H7 (cell line): ENCODE data around the gene SMPX. TPM values are rescaled to one million over a fixed set of nuclear protein-coding genes. Genes with fewer than 3 reads are reported as not detected.

Experiments
- DNase-seq: peaks from one replicate; pipeline ENCODE4 v3.0.0; 2012
- H3K27me3 ChIP-seq: 2 replicates; pipeline ENCODE4 v1.6.0; 2011; ENCODE audit warnings: mild to moderate bottlenecking, low read length; ENCODE audit not compliant: control insufficient read depth, insufficient read depth
- H3K36me3 ChIP-seq: replicated peaks from 2 replicates; pipeline ENCODE4 v1.5.1; 2011; ENCODE audit warnings: low read length; ENCODE audit not compliant: control insufficient read depth, insufficient read depth
- H3K4me3 ChIP-seq: 2 replicates; pipeline ENCODE4 v1.5.1; 2011; ENCODE audit warnings: low read depth, mild to moderate bottlenecking, control low read depth, low read length, moderate library complexity; ENCODE audit not compliant: insufficient read depth
- total RNA-seq: library from RNA; depleted of rRNA; stranded (reverse); fragments of >200 nt; shearing (Covaris generic); gene quantifications from 2 replicates; pipeline ENCODE4 v1.2.3, GENCODE V29; 2014

Gene SMPX
- total RNA-seq, 1 experiment from 2014 or later, result 1.9 TPM

DNA sequence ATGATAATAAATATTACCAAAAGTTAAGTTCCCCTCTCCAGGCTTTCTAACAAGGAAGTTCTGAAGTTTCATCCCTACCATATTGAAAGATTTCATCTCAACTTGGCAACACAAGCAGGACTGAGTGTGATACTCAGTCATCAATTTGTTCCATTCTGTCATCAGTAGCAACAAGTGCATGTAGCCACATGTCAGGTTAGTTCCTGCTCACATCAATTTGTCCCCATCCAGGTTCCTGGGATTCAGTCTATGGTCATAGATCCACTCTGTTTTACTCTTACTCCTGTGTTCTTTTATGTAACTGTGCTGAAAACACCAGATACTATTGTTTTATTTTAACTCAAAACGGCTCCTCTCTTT lies 22.2 kb downstream of the SMPX start:
- Histone ChIP-seq H3K4me3 (no peak overlapping the region), H3K36me3 (no peaks in the 10 kb centered on the region), H3K27me3 (no peaks in the 10 kb centered on the region)
- no peak for DNase-seq

DNA sequence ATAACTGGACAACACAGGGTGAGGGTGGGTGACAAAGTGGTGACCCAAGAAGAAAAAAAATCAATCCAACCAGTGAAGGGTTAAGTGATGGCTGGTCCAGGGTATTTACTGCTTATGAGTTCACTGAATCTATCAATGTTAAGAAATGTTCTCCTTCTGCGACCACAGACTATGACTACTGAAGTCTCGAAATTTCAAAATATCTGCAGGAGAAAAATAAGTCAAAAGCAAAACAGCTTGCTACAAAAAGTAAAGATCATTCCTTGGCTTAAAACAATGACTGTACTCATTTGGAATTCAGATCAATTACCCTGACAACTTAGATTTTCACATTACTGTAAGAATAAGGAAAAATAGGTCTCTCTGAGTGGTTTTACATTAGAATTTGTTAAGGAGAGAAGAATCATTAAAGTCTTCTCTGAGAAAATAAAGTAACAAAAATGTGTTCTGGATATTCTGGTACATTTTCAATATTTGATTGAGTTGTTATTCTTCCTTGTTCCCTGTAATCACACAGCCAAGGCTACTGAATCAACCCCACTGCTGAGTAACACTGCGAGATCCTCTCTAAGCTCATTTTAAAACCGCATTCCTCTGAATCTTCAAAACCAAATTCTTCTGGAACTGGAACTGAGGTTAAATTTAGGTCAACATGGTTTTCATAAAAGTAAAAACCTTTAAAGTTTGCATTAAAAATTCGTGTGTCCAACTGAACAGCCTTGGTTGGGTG lies 22.7 kb downstream of the SMPX start:
- Histone ChIP-seq H3K36me3 (no peaks in the 10 kb centered on the region), H3K4me3 (no peak overlapping the region), H3K27me3 (no peaks in the 10 kb centered on the region)
- DNase-seq, result no peak

DNA sequence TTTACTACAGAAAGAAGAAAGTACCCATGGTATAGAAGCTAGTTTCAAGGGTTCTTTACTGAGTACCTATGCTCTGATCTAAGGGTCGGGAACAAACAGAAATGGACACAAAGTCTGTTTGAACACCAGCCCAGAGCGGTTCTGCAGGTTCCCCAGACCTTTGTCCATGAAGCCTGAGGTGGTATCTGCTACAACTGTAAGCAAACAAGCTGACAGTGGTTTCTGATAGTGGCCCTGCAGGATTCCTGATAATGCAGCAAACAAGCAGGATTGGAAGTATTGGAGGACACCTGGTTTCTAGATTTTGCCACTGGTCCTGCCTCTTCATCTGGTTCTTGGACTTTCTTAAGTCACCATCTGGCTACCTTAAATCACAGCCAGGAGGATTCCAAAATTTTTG lies 23.7 kb downstream of the SMPX start:
- Histone ChIP-seq H3K36me3 (no peaks in the 10 kb centered on the region), H3K4me3 (no peak overlapping the region), H3K27me3 (no peaks in the 10 kb centered on the region)
- DNase-seq, result no peak

DNA sequence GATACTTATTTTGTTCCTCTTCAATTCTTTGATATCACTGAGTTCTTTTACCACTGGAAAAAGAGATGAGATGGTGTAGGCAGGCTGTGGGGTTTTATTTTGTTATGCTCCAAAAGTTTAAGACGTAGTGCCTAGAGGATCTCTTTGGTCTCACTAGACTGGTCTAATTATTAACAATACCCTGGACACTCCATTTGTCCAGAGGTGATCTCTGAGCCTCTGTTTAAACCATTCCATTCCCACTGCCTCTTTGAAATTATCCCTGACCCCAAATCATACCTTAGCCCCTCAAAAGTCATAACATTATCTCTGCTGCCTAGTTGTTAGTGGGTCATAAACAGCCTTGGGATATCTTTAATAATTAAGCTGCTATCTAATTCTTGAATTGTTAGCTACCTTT lies 24.2 kb downstream of the SMPX start:
- Histone ChIP-seq H3K36me3 (no peaks in the 10 kb centered on the region), H3K27me3 (no peaks in the 10 kb centered on the region), H3K4me3 (no peak overlapping the region)
- DNase-seq, result no peak

DNA sequence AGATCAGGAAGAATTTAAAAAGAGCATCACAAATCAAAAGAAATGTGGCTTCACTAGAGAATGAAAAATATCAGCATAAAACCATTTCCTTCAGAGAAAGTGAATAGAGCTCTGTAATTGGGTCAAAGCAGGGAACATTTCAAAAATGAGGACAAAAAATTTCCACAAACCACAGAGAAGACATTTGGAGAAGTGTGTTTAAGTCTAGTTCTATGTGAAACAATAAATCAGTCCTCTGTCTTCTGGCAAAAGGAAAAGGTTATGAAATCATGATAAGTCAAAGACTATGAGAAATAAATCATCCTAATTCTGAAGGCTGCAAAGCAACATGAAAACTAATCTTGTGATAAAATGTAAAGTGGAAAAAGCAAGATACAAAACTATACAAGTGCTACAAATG lies 27.9 kb downstream of the SMPX start:
- H3K36me3 ChIP-seq, result no peaks in the 10 kb centered on the region
- H3K27me3 ChIP-seq, result no peaks in the 10 kb centered on the region
- H3K4me3 ChIP-seq, result no peak overlapping the region
- DNase-seq, result no peak

DNA sequence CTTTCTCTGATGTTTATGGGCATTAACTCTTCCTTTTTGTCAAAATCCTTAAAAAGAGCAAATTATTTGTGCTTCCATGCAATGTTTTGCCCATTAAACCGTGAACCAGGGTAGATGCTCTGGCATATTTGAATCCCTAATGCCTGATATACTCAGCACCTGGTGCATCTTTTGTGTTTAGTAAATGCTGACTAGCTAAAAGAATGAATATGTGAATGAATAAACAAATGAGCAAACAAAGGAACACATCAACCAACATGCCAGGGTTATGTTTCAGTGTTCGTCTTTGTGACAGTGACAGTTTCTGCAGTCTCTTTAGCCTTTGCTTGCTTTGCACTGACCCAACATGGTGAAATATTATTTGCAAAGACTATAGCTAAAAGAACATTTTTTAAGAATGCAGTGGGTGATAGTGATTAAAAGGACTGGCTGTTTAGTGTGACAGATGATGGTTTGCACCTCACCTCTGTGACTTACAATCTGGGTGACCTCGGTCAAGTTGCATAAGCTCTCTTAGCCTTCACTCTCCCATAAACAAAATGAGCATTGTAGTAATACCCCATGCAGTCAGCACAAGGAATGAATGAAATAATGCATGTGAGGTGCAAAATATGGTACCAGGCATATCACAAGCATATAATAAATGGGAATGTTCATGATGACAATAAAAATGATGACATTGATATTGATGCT lies 29.5 kb downstream of the SMPX start:
- no peaks in the 10 kb centered on the region for H3K27me3 ChIP-seq
- H3K36me3 ChIP-seq, result no peaks in the 10 kb centered on the region
- DNase-seq, result no peak
- H3K4me3 ChIP-seq, result no peak overlapping the region

DNA sequence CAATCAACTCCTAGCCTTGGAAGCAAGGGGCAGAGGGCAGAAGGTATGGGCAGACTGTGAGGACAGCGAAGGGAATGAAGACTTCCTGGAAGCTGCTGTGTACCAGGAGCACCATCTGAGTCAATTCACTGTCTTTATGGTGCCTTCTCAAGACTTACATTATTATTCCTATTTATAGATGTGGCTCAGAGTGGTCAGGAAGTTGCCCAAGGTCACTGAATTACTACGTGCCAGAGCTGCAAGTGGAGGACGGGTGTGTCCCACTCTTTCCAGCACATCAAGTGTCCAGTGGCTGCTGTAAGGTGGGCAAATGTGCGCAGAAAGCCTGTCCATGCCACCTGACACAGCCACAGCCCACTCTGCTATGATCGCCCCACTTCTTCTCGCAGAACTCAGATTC lies 32.0 kb downstream of the SMPX start:
- Histone ChIP-seq H3K36me3 (no peaks in the 10 kb centered on the region), H3K4me3 (no peak overlapping the region), H3K27me3 (no peaks in the 10 kb centered on the region)
- no peak for DNase-seq

DNA sequence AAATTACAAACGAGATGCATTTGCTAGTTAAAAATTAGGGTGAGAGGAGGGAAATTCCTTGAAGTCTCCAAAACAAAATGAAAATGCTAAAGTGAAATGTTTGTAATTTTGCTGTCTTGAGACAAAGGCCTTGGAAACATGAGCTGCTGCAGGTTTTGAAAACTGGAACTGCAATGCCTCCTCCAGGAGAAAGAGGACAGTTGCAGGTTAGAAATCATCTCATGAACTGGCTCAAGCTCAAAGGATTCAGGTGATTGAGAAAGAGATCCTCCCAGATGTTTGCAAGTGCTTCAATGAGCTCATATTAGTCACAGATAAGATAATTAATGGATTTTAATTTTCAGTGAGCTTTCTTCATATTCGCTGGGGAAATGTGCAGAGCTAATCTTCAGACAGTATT lies 32.4 kb downstream of the SMPX start:
- no peaks in the 10 kb centered on the region for H3K27me3 ChIP-seq
- DNase-seq, result peak; percentile 56

DNA sequence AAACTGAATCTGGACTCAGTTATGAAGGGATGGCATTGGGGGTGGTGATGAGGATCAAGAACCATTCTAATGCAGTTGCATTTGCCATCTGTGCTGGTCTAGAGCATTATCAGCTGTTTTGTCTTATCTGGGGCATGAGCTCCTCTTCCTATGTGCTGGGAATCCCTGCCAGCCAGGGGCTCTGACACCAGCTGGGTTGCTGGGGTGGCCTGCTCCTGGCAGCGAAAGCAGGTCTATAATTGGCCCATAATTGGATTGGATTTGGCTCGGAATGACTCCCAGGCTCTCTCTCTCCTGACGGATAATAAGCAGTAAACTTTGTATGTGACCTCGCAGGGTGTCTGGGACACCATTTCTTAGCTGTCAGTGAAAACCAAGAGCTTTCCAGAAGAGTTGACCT lies 34.1 kb downstream of the SMPX start:
- Histone ChIP-seq H3K27me3 (no peaks in the 10 kb centered on the region), H3K4me3 (no peak overlapping the region), H3K36me3 (no peaks in the 10 kb centered on the region)
- DNase-seq, result no peak

More for the DNA sequence above, 32.4 kb downstream of the SMPX start:
- Histone ChIP-seq H3K4me3 (no peak overlapping the region), H3K36me3 (no peaks in the 10 kb centered on the region)

DNA sequence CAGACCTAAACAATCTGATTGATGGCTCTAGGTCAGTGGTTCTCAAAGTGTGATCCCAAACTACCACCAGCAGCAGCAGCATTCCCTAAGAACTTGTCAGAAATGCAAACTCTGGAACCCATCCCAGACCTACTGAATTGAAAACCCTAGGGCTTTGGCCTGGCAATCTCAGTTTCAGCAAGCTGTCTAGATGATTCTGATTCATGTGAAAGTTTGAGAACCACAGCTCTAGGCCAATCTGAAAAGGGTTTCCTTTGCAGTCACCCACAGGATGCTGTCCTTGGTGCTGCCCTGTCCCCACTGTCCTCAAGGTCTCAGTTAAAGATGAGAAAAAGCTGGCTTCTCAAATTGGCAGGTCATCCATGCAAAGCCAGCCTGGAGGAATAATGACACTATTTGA lies 34.8 kb downstream of the SMPX start:
- Histone ChIP-seq H3K4me3 (no peak overlapping the region), H3K36me3 (no peaks in the 10 kb centered on the region), H3K27me3 (no peaks in the 10 kb centered on the region)
- no peak for DNase-seq

DNA sequence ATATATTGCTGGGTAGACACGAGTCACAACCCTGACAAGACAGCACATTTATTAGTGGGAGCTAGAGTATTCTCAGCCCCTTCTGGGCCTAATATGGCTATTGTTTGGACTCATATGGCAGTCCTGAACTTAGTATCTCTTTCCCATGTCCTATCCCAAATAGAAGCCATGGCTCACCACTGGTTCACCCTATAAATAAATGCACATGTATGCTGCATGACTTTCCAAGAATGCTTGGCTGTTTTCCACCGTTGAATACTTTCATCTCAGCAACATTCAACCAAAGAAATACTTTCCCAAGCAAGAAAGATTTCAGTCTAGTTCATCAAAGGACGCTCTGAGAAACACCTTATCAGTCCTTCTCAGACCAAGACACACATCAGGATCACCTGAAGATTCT lies 36.7 kb downstream of the SMPX start:
- DNase-seq, result no peak
- Histone ChIP-seq H3K4me3 (no peak overlapping the region), H3K27me3 (no peaks in the 10 kb centered on the region), H3K36me3 (no peaks in the 10 kb centered on the region)

DNA sequence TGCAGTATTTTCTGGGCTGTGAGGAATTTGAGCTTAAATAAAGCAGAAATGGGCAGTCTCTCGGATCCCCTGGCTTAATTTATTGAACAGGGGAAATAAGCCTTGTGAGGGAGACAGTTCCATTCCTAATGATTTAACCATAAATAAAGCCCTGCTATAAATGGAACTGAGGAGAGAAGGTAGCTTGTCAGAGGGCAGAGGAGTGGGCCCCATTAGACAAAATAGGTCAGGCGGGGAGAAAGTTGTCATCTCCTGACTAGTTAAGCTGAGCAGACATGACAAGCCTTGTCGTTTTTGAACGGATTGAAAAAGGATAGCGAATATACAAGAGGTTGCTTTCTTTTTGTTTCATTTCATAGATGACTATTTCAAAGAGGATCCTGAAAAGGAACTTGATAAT lies 39.3 kb downstream of the SMPX start:
- DNase-seq, result no peak
- Histone ChIP-seq H3K36me3 (no peaks in the 10 kb centered on the region), H3K27me3 (no peaks in the 10 kb centered on the region), H3K4me3 (no peak overlapping the region)

DNA sequence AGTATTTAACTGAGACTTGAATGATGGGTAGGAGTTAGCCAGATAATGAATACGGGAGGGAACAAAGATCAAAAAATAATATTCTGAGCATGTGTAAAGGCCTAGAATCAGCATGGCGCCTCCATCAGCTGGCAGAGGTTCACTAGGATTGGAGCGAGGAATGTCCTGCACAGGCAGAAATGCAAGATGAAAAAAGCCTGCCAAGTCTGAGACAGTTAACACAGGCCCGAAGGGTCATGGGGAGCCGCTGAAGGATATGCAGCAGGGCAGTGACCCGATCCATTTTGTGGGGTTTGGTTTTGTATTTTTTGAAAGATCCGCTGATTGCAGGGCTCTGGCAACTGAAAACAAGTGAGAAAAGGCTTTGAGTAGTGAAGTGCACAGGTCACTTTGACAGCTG lies 40.1 kb downstream of the SMPX start:
- Histone ChIP-seq H3K4me3 (no peak overlapping the region), H3K27me3 (no peaks in the 10 kb centered on the region), H3K36me3 (no peaks in the 10 kb centered on the region)
- DNase-seq, result no peak

DNA sequence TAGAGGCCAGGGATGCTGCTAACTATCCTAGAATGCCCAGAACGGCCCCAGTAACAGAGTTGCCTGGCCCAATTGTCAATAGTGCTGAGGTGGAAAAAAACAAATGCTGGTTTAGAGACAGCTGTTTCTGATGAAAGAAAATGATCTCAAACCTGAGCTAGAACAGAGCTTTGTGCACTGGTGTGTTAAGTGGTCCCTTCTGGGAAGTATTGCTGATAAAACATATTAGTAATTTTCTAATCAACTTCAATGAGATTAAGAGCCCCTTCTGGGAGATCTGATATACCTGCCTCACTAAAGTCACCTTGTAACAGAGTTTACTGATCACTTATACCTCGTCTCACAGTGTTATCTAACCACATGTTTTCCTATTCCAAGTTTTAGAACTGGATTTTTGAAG lies 42.1 kb downstream of the SMPX start:
- H3K4me3 ChIP-seq, result no peak overlapping the region
- no peaks in the 10 kb centered on the region for H3K36me3 ChIP-seq
- no peak for DNase-seq
- no peaks in the 10 kb centered on the region for H3K27me3 ChIP-seq

DNA sequence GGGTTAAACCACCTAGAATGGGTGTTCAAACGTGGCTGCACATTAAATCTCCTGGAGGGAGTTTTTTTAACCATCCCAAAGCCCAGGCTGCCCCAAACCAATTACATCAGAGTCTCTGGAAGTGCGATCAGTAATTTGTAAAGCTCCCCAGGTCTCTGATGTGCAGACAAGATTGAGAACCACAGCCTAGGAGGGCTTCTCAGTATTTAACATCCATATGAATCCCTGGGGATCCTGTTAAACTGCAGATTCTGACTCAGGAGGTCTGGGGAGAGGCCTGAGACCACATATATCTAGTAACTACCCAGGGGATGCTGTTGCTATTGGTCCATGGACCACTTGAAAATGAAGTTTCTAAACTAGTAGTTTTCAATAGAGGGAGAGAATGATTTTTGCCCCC lies 42.6 kb downstream of the SMPX start:
- no peak for DNase-seq
- H3K36me3 ChIP-seq, result no peaks in the 10 kb centered on the region
- no peak overlapping the region for H3K4me3 ChIP-seq
- H3K27me3 ChIP-seq, result no peaks in the 10 kb centered on the region

DNA sequence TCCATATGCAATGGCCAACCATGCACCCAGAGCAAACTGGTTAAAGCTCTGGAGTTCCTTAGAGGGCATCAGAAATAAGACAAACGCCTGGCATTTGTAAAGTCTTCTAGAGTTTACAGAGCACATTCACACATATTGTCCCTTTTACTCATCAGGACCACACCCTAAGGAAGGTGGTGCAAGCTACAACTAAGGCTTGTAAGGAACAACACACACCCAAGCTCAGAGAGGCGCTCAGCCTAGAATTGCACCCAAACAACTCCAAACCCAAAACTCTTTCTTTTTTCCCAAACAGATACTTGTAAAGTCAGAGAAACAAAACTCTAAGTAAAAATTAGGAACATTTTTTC lies 46.1 kb downstream of the SMPX start:
- Histone ChIP-seq H3K4me3 (no peak overlapping the region), H3K27me3 (no peaks in the 10 kb centered on the region), H3K36me3 (no peaks in the 10 kb centered on the region)
- DNase-seq, result no peak
